K562 (cell line): ENCODE measurements around the gene TNIK.
"Not testable (repeated sequence)": the region's sequence is repeated elsewhere in the genome, so short reads cannot be mapped to it uniquely, and the experiment has no call there.

Experiments used
- ARID1B ChIP-seq: fragments of 450-650 bp; IDR thresholded peaks from 2 replicates; pipeline ENCODE4 v1.6.1; 2016; ENCODE audit warnings: antibody characterized with exemption, mild to moderate bottlenecking, inconsistent platforms
- FOSL1 ChIP-seq: fragments of 200-800 bp; sonication (Bioruptor generic); conservative IDR thresholded peaks from 2 replicates; pipeline ENCODE4 v1.6.1; 2016; ENCODE audit warnings: missing genetic modification characterization, missing compliant biosample characterization
- KDM5B ChIP-seq: fragments of 200-600 bp; sonication (generic); IDR thresholded peaks from 2 replicates; pipeline ENCODE4 v1.6.1; 2012; ENCODE audit warnings: low read depth, mild to moderate bottlenecking, moderate library complexity, low read length, control low read depth, inconsistent platforms; ENCODE audit not compliant: insufficient replicate concordance
- RBM17 ChIP-seq: fragments of 200-400 bp; formaldehyde crosslinking; IDR thresholded peaks from 2 replicates; pipeline ENCODE4 v1.6.1; 2017; ENCODE audit warnings: low read depth, mild to moderate bottlenecking, low read length, borderline replicate concordance
- SMAD1 ChIP-seq: fragments of 150-350 bp; IDR thresholded peaks from 2 replicates; pipeline ENCODE4 v1.6.1; 2014; ENCODE audit warnings: low read length, low read depth; ENCODE audit not compliant: partially characterized antibody
- TBL1XR1 ChIP-seq, 2 experiments: IDR thresholded peaks; 2 replicates each; pipeline ENCODE4 v1.6.1; 2012; ENCODE audit warnings: improper control_type of control experiment in 2 of 2, low read length in 2 of 2, mild to moderate bottlenecking in 1 of 2
- ZFX ChIP-seq: sonication (generic); formaldehyde crosslinking; IDR thresholded peaks from 2 replicates; pipeline ENCODE4 v1.8.0; 2022; ENCODE audit warnings: mild to moderate bottlenecking, missing genetic modification reagents, moderate library complexity
- ZNF354B ChIP-seq: fragments of 250-450 bp; sonication (Bioruptor Pico); IDR thresholded peaks from 2 replicates; pipeline ENCODE4 v1.4.0; 2020
- TF ChIP-seq, protein P1 (sequence below): fragments of 450-650 bp; IDR thresholded peaks from 2 replicates; pipeline ENCODE4 v1.6.1; 2016; ENCODE audit warnings: low read depth
- TF ChIP-seq, protein P2 (sequence below), 3 experiments: IDR thresholded peaks in 2 of 3; conservative IDR thresholded peaks in 1 of 3; 2 replicates each; pipeline ENCODE4 v1.5.1; 2011 to 2012; ENCODE audit warnings: low read length in 3 of 3, mild to moderate bottlenecking in 3 of 3, control low read depth in 2 of 3, improper control_type of control experiment in 1 of 3, inconsistent platforms in 1 of 3, low read depth in 1 of 3, mixed read lengths in 1 of 3, moderate library complexity in 1 of 3; ENCODE audit not compliant: insufficient read depth in 2 of 3

DNA sequence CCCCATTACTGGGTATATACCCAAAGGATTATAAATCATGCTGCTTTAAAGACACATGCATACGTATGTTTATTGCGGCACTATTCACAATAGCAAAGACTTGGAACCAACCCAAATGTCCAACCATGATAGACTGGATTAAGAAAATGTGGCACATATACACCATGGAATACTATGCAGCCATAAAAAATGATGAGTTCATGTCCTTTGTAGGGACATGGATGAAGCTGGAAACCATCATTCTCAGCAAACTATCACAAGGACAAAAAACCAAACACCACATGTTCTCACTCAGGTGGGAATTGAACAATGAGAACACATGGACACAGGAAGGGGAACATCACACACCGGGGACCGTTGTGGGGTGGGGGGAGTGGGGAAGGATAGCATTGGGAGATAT is 155.7 kb downstream of the TNIK start:
- not testable (repeated sequence) for TF ChIP-seq KDM5B; ZNF354B (CRISPR knock-in tag); SMAD1; TBL1XR1 (IDR thresholded peaks at IDR 0.05; ENCODE audit: low read length in 2 of 2); RBM17; ARID1B; ZFX (CRISPR knock-in tag); FOSL1 (tag)
- TF ChIP-seq, protein P1, sequence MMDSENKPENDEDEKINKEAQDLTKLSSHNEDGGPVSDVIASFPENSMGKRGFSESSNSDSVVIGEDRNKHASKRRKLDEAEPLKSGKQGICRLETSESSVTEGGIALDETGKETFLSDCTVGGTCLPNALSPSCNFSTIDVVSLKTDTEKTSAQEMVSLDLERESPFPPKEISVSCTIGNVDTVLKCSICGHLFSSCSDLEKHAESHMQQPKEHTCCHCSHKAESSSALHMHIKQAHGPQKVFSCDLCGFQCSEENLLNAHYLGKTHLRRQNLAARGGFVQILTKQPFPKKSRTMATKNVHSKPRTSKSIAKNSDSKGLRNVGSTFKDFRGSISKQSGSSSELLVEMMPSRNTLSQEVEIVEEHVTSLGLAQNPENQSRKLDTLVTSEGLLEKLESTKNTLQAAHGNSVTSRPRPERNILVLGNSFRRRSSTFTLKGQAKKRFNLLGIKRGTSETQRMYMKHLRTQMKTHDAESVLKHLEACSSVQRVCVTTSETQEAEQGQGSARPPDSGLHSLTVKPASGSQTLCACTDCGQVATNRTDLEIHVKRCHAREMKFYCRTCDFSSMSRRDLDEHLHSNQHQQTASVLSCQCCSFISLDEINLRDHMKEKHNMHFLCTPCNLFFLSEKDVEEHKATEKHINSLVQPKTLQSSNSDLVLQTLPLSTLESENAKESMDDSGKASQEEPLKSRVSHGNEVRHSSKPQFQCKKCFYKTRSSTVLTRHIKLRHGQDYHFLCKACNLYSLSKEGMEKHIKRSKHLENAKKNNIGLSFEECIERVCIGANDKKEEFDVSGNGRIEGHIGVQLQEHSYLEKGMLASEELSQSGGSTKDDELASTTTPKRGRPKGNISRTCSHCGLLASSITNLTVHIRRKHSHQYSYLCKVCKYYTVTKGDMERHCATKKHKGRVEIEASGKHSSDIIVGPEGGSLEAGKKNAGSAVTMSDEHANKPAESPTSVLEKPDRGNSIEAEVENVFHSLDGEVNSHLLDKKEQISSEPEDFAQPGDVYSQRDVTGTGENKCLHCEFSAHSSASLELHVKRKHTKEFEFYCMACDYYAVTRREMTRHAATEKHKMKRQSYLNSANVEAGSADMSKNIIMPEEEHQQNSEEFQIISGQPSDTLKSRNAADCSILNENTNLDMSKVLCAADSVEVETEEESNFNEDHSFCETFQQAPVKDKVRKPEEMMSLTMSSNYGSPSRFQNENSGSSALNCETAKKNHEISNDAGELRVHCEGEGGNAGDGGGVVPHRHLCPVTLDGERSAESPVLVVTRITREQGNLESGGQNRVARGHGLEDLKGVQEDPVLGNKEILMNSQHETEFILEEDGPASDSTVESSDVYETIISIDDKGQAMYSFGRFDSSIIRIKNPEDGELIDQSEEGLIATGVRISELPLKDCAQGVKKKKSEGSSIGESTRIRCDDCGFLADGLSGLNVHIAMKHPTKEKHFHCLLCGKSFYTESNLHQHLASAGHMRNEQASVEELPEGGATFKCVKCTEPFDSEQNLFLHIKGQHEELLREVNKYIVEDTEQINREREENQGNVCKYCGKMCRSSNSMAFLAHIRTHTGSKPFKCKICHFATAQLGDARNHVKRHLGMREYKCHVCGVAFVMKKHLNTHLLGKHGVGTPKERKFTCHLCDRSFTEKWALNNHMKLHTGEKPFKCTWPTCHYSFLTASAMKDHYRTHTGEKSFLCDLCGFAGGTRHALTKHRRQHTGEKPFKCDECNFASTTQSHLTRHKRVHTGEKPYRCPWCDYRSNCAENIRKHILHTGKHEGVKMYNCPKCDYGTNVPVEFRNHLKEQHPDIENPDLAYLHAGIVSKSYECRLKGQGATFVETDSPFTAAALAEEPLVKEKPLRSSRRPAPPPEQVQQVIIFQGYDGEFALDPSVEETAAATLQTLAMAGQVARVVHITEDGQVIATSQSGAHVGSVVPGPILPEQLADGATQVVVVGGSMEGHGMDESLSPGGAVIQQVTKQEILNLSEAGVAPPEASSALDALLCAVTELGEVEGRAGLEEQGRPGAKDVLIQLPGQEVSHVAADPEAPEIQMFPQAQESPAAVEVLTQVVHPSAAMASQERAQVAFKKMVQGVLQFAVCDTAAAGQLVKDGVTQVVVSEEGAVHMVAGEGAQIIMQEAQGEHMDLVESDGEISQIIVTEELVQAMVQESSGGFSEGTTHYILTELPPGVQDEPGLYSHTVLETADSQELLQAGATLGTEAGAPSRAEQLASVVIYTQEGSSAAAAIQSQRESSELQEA = not testable (repeated sequence)
- TF ChIP-seq, protein P2, sequence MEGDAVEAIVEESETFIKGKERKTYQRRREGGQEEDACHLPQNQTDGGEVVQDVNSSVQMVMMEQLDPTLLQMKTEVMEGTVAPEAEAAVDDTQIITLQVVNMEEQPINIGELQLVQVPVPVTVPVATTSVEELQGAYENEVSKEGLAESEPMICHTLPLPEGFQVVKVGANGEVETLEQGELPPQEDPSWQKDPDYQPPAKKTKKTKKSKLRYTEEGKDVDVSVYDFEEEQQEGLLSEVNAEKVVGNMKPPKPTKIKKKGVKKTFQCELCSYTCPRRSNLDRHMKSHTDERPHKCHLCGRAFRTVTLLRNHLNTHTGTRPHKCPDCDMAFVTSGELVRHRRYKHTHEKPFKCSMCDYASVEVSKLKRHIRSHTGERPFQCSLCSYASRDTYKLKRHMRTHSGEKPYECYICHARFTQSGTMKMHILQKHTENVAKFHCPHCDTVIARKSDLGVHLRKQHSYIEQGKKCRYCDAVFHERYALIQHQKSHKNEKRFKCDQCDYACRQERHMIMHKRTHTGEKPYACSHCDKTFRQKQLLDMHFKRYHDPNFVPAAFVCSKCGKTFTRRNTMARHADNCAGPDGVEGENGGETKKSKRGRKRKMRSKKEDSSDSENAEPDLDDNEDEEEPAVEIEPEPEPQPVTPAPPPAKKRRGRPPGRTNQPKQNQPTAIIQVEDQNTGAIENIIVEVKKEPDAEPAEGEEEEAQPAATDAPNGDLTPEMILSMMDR (IDR thresholded peaks at IDR 0.05 in 2 of 3, conservative IDR thresholded peaks at IDR 0.05 in 1 of 3; ENCODE audit: insufficient read depth in 2 of 3, low read depth in 1 of 3, low read length in 3 of 3) = not testable (repeated sequence)
